ENCODE data around the gene STAT3. TPM values are rescaled to one million over a fixed set of nuclear protein-coding genes. Genes with fewer than 3 reads are reported as not detected.

Gene STAT3
- total and polyA plus RNA-seq, 9 of the 15 experiments (the other 6 are each of a cell fraction or from before 2014, with no cell fraction given) = 90.0 to 179 (median 114) TPM

DNA sequence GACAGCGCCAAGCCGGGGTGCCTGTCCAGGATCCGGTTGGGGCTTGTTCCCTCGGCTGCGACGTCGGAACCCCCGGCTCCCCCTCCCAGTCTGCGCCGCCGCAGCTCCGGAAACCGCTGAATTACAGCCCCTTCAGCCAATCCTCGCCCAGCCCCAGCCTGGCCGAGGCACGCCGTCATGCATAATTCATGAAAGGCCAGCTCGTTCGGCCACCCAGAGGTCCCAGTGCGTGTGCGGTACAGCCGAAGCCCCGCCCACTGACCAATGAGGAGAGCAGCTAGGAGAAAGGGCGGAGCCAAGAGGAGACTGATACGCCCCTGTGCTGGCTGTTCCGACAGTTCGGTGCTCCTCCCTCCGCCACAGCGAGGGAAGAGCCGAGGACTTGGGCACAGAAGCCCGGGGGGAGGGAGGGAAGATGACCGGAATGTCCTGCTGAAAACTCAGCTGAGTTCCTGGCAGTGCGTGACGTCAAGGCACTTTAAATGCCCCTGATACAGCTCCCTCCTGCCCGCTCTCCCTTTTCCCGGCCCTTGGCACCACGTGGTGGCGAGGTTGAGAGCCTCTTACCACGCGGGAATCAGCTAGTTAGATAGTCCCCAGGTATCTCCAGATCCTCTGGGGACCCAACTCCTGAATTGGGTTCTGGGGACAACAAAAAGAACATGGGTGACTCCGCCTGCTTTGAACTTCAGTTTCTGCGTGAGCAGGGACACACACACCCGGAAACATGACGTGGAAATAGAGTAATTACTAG is at the start of gene STAT3 (continued):
- TF ChIP-seq, protein P1, sequence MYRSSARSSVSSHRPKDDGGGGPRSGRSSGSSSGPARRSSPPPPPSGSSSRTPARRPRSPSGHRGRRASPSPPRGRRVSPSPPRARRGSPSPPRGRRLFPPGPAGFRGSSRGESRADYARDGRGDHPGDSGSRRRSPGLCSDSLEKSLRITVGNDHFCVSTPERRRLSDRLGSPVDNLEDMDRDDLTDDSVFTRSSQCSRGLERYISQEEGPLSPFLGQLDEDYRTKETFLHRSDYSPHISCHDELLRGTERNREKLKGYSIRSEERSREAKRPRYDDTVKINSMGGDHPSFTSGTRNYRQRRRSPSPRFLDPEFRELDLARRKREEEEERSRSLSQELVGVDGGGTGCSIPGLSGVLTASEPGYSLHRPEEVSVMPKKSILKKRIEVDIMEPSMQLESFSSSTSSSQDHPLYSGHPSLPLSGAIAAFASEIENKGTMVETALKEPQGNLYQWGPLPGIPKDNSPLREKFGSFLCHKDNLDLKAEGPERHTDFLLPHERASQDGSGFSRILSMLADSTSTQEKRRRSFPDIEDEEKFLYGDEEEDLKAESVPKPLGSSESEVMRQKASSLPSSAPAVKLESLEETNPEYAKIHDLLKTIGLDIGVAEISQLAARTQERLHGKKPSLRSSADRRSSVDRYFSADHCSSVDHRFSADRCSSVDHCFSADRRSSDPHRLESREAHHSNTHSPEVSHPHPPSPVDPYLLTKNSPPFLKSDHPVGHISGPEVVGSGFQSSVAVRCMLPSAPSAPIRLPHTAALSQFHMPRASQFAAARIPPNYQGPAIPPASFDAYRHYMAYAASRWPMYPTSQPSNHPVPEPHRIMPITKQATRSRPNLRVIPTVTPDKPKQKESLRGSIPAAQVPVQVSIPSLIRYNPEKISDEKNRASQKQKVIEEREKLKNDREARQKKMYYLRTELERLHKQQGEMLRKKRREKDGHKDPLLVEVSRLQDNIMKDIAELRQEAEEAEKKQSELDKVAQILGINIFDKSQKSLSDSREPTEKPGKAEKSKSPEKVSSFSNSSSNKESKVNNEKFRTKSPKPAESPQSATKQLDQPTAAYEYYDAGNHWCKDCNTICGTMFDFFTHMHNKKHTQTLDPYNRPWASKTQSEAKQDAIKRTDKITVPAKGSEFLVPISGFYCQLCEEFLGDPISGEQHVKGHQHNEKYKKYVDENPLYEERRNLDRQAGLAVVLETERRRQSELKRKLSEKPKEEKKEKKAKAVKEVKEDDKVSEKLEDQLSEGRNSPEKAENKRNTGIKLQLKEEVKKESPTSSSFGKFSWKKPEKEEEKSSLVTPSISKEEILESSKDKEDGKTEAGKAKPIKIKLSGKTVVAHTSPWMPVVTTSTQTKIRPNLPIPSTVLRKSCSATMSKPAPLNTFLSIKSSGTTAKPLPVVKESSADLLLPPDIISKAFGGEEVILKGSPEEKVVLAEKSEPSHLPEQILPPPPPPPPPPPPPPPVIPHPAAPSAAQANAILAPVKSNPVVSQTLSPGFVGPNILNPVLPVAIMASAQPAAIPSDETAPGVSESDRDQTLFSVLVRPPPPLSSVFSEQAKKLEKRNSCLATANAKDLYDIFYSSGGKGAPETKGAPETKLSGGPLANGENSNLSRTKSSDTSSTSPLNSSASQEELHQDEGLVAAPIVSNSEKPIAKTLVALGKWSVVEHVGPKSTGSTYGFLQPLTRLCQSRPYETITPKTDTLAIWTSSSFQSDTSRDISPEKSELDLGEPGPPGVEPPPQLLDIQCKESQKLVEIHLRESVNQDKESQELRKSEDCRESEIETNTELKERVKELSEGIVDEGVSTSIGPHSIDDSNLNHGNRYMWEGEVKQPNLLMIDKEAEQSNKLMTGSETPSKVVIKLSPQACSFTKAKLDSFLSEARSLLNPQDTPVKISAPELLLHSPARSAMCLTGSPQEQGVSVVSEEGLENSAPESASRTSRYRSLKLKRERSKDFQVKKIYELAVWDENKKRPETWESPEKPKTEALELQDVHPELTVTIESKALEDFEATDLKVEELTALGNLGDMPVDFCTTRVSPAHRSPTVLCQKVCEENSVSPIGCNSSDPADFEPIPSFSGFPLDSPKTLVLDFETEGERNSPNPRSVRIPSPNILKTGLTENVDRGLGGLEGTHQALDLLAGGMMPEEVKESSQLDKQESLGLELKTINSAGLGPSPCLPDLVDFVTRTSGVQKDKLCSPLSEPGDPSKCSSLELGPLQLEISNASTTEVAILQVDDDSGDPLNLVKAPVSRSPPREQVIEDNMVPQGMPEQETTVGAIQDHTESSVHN (IDR thresholded peaks at IDR 0.05; ENCODE audit: borderline replicate concordance in 1 of 2, low read depth in 1 of 2) = peak in 1 of 2 experiments; percentile 86; a peak in 1 of 4 replicates
- TF ChIP-seq, protein P2, sequence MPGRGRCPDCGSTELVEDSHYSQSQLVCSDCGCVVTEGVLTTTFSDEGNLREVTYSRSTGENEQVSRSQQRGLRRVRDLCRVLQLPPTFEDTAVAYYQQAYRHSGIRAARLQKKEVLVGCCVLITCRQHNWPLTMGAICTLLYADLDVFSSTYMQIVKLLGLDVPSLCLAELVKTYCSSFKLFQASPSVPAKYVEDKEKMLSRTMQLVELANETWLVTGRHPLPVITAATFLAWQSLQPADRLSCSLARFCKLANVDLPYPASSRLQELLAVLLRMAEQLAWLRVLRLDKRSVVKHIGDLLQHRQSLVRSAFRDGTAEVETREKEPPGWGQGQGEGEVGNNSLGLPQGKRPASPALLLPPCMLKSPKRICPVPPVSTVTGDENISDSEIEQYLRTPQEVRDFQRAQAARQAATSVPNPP (IDR thresholded peaks at IDR 0.05; ENCODE audit: borderline replicate concordance, insufficient read depth, insufficient read length) = no peak
- TF ChIP-seq KLF10 (CRISPR knock-in tag; IDR thresholded peaks at IDR 0.05) (no peak), DLX4 (CRISPR knock-in tag; IDR thresholded peaks at IDR 0.05) (no peak), ZBTB34 (CRISPR knock-in tag; IDR thresholded peaks at IDR 0.05) (no peak), POLR2AphosphoS5 (IDR thresholded peaks at IDR 0.05; ENCODE audit: control insufficient read depth, insufficient read depth, low read depth, low read length) (no peak; the same call in 1 of the 2 replicates), DDX20 (tag; IDR thresholded peaks at IDR 0.05; ENCODE audit: low read depth) (no peak), EP400 (IDR thresholded peaks at IDR 0.05) (peak; percentile 81), NFATC3 (IDR thresholded peaks at IDR 0.05) (no peak), ESRRA (IDR thresholded peaks at IDR 0.05; ENCODE audit: borderline replicate concordance, low read depth) (peak; percentile 78; the same call in 1 of the 2 replicates), NFIC (IDR thresholded peaks at IDR 0.05) (peak; percentile 31), ZNF184 (CRISPR knock-in tag; IDR thresholded peaks at IDR 0.05) (no peak), DACH1 (IDR thresholded peaks at IDR 0.05; ENCODE audit: partially characterized antibody) (peak; percentile 94), RBM22 (IDR thresholded peaks at IDR 0.05; ENCODE audit: low read depth, low read length, poor library complexity, severe bottlenecking) (no peak)
